GM23338 (cell line): ENCODE results near the gene MEGF6.

Source experiments
- CREB1 ChIP-seq: fragments of 250-450 bp; sonication (Bioruptor Pico); IDR thresholded peaks from 2 replicates; pipeline ENCODE4 v1.5.0; 2020; ENCODE audit warnings: low read depth, mild to moderate bottlenecking, moderate library complexity
- CTCF ChIP-seq, 2 experiments: fragments of 200-600 bp in 1 of 2; sonication (generic) in 1 of 2; conservative IDR thresholded peaks; 2 replicates each; pipeline versions ENCODE4 v1.5.1 to v1.6.1; 2016 to 2017; ENCODE audit warnings: antibody characterized with exemption in 2 of 2, low read depth in 2 of 2, mild to moderate bottlenecking in 2 of 2, moderate library complexity in 1 of 2
- EZH2 ChIP-seq: fragments of 200-600 bp; sonication (generic); IDR thresholded peaks from one replicate; pipeline ENCODE4 v1.8.0; 2017; ENCODE audit warnings: antibody characterized with exemption, mild to moderate bottlenecking, low read depth; ENCODE audit not compliant: unreplicated experiment
- EZH2phosphoT487 ChIP-seq: fragments of 200-600 bp; sonication (generic); IDR thresholded peaks from one replicate; pipeline ENCODE4 v1.8.1; 2018; ENCODE audit warnings: antibody characterized with exemption; ENCODE audit not compliant: unreplicated experiment
- JUNB ChIP-seq: IDR thresholded peaks from one replicate; pipeline ENCODE4 v1.6.1; 2016; ENCODE audit warnings: antibody characterized with exemption; ENCODE audit not compliant: unreplicated experiment
- NANOG ChIP-seq: IDR thresholded peaks from 2 replicates; pipeline ENCODE4 v1.6.1; 2016; ENCODE audit warnings: antibody characterized with exemption, borderline replicate concordance
- POLR2AphosphoS5 ChIP-seq: IDR thresholded peaks from 2 replicates; pipeline ENCODE4 v1.6.1; 2016; ENCODE audit warnings: antibody characterized with exemption, low read depth
- REST ChIP-seq: IDR thresholded peaks from one replicate; pipeline ENCODE4 v1.6.1; 2018; ENCODE audit warnings: antibody characterized with exemption; ENCODE audit not compliant: unreplicated experiment
- STAT1 ChIP-seq: IDR thresholded peaks from one replicate; pipeline ENCODE4 v1.6.1; 2016; ENCODE audit warnings: antibody characterized with exemption; ENCODE audit not compliant: unreplicated experiment
- ZNF114 ChIP-seq: fragments of 250-450 bp; sonication (Bioruptor Pico); IDR thresholded peaks from 2 replicates; pipeline ENCODE4 v1.5.0; 2020; ENCODE audit warnings: mild to moderate bottlenecking, moderate library complexity
- TF ChIP-seq, protein P1 (sequence below): IDR thresholded peaks from 2 replicates; pipeline ENCODE4 v1.6.1; 2016; ENCODE audit warnings: antibody characterized with exemption

GRCh38 chr1:3441880-3442279 is 169.4 kb downstream of the MEGF6 start:
- TF ChIP-seq CTCF (conservative IDR thresholded peaks at IDR 0.05; ENCODE audit: low read depth in 2 of 2) (no peak), POLR2AphosphoS5 (no peak), EZH2 (no peak), NANOG (no peak), CREB1 (CRISPR knock-in tag) (no peak), REST (no peak), EZH2phosphoT487 (no peak), STAT1 (no peak), ZNF114 (CRISPR knock-in tag) (no peak), JUNB (no peak)
- TF ChIP-seq, protein P1, sequence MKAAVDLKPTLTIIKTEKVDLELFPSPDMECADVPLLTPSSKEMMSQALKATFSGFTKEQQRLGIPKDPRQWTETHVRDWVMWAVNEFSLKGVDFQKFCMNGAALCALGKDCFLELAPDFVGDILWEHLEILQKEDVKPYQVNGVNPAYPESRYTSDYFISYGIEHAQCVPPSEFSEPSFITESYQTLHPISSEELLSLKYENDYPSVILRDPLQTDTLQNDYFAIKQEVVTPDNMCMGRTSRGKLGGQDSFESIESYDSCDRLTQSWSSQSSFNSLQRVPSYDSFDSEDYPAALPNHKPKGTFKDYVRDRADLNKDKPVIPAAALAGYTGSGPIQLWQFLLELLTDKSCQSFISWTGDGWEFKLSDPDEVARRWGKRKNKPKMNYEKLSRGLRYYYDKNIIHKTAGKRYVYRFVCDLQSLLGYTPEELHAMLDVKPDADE: no peak
